ENCODE measurements around the gene DLX3. TPM values are rescaled to one million over a fixed set of nuclear protein-coding genes. Genes with fewer than 3 reads are reported as not detected.
A peak's percentile ranks its signal among the peaks of the same experiment; 100 is the strongest.

The DLX3 gene
- total RNA-seq, 1 donor: not detected

- no peak for TF ChIP-seq CTCF (IDR thresholded peaks at IDR 0.05; ENCODE audit: insufficient read depth, low read depth, low read length)
- no peak for DNase-seq (ENCODE audit: low read depth)
- no peak overlapping the region for H3K4me3 ChIP-seq (ENCODE audit: low read depth, low read length)
These were observed 30.1 kb downstream of the DLX3 start for GRCh38 chr17:49964769-49965523.

GRCh38 chr17:49964303-49964768 is 30.7 kb downstream of the DLX3 start:
- DNase-seq (ENCODE audit: low read depth): peak; percentile 8
- no peak for TF ChIP-seq CTCF (IDR thresholded peaks at IDR 0.05; ENCODE audit: insufficient read depth, low read depth, low read length)
- no peak overlapping the region for H3K4me3 ChIP-seq (ENCODE audit: low read depth, low read length)

- H3K4me3 ChIP-seq (ENCODE audit: low read depth, low read length): no peak overlapping the region
- no peak for TF ChIP-seq CTCF (IDR thresholded peaks at IDR 0.05; ENCODE audit: insufficient read depth, low read depth, low read length)
- DNase-seq (ENCODE audit: low read depth): no peak
These were observed 31.3 kb downstream of the DLX3 start for GRCh38 chr17:49963626-49964302.

GRCh38 chr17:49963309-49963625 is 31.8 kb downstream of the DLX3 start:
- TF ChIP-seq CTCF (IDR thresholded peaks at IDR 0.05; ENCODE audit: insufficient read depth, low read depth, low read length): no peak
- no peak for DNase-seq (ENCODE audit: low read depth)
- H3K4me3 ChIP-seq (ENCODE audit: low read depth, low read length): no peak overlapping the region

GRCh38 chr17:49962599-49963308 is 32.3 kb downstream of the DLX3 start:
- no peak overlapping the region for H3K4me3 ChIP-seq (ENCODE audit: low read depth, low read length)
- no peak for TF ChIP-seq CTCF (IDR thresholded peaks at IDR 0.05; ENCODE audit: insufficient read depth, low read depth, low read length)
- no peak for DNase-seq (ENCODE audit: low read depth)

GRCh38 chr17:49959183-49959935 is 35.7 kb downstream of the DLX3 start:
- H3K4me3 ChIP-seq (ENCODE audit: low read depth, low read length): no peak overlapping the region
- TF ChIP-seq CTCF (IDR thresholded peaks at IDR 0.05; ENCODE audit: insufficient read depth, low read depth, low read length): no peak
- no peak for DNase-seq (ENCODE audit: low read depth)

Data from fibroblast of villous mesenchyme (primary cell).